Measurements from ENCODE around the gene ADGRV1.

Gene ADGRV1

DNA sequence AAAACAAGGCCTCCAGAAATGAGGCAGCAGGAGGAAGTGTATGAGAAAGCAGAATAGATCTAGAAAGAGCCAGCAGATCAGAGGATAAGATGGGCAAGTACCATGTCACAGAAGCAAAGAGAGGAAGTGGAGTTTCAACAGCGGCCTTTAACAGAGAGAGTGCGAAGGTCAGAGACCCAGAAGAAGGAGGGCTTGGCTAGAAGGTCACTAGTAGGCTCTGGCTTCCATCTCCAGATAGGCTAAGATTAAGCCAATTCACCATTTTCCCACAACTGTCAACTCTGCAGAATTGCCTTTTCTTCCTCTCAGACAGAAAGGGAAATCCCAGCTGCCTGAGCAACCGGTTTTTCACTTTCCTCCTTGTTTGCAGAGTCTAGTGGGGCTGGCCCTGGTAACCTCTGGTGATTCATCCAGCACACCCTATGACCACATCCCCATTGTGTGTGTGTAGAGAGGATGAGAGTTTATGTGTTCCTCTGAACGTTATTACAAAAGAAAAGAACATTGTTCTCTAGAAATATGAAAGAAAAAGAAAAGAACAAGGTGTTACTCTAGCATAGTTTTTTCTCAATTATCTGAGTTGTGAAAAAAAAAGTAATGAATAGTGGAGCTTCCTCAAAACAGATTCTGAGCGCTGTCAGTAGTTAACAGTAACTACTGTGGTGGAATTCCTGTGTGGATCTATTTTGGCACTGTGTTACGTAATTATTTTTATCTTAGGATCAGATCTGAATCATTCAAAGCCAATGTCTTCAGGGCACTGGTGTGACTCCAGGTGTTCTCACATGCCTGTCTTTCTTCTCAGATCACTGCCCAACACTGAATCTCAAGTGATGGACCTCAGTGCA lies 604.2 kb downstream of the ADGRV1 start:
- Mint-ChIP-seq H3K4me1 (peaks cover 15% of the 10 kb centered on the region), H3K4me3 (no peak overlapping the region), H3K27me3 (no peaks in the 10 kb centered on the region), H3K9me3 (no peaks in the 10 kb centered on the region), H3K27ac (ENCODE audit: low read depth) (peak overlapping the region; percentile 48), H3K36me3 (ENCODE audit: insufficient read depth) (no peaks in the 10 kb centered on the region)
- DNase-seq (ENCODE audit: low spot score in 2 of 2) (peak in 1 of 2 donors; percentile 14), ATAC-seq (replicated peaks; ENCODE audit: extremely low read depth, poor library complexity, severe bottlenecking) (peak; percentile 91)

DNA sequence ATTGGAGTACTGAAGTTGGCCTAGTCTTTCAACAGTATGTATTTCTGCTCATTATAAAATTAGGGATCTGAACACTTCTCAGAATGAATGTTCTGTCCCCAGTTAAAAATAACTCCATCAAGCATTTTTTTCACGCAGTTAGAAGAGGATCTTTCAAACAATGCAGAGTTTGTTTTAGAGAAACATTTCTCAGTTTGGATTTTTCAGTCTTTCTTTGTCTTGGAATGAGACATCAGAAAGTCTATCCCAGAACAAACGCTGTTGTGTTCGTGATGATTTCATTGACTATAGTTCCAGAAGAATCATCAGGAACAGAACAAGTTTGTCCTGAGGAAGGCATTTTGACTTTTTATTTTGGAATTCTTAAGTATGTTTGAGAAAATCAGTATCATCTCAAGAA lies 605.8 kb downstream of the ADGRV1 start:
- Mint-ChIP-seq H3K4me1 (peaks cover 15% of the 10 kb centered on the region), H3K4me3 (no peak overlapping the region), H3K36me3 (ENCODE audit: insufficient read depth) (no peaks in the 10 kb centered on the region), H3K27me3 (peaks cover under 1% of the 10 kb centered on the region), H3K9me3 (no peaks in the 10 kb centered on the region), H3K27ac (ENCODE audit: low read depth) (no peak overlapping the region)
- DNase-seq (ENCODE audit: low spot score in 2 of 2) (no peak), ATAC-seq (replicated peaks; ENCODE audit: extremely low read depth, poor library complexity, severe bottlenecking) (no peak)

DNA sequence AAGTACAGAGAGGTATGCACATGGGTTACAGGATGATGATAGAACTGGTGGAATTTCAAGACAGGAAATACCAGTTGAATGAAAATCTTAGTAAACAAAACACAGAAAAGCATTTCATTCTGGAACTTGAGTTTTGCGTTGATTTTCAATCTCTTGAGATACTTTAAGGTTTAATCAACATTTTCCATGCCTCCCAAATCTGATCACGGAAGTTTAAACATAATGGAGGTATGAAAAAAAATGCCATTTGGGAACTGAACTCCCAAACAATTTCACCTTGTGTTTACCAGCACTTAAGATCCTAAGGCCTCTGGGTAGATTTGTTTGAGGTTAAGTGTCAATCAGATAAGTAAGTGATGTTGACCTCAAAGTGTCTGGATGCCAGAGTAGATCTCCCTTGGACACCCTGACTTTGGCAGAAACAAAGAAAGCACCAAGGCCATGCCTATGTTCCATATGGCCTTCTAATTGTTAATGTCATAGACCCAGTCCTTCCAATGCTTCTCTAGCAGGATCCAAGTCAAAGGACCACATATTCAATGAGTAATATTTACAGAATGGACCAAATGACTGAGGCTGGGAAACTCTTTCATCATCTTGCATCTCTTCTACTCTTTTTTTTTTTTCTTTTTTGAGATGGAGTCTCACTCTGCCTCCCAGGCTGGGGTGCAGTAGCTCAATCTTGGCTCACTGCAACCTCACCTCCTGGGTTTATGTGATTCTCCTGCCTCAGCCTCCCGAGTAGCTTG lies 607.6 kb downstream of the ADGRV1 start:
- H3K4me3 Mint-ChIP-seq = no peak overlapping the region
- H3K27ac Mint-ChIP-seq (ENCODE audit: low read depth) = no peak overlapping the region
- H3K4me1 Mint-ChIP-seq = peaks cover 15% of the 10 kb centered on the region
- DNase-seq (ENCODE audit: low spot score in 2 of 2) (no peak), ATAC-seq (replicated peaks; ENCODE audit: extremely low read depth, poor library complexity, severe bottlenecking) (no peak)
- no peaks in the 10 kb centered on the region for H3K9me3 Mint-ChIP-seq
- peaks cover 8% of the 10 kb centered on the region for H3K27me3 Mint-ChIP-seq
- no peaks in the 10 kb centered on the region for H3K36me3 Mint-ChIP-seq (ENCODE audit: insufficient read depth)

DNA sequence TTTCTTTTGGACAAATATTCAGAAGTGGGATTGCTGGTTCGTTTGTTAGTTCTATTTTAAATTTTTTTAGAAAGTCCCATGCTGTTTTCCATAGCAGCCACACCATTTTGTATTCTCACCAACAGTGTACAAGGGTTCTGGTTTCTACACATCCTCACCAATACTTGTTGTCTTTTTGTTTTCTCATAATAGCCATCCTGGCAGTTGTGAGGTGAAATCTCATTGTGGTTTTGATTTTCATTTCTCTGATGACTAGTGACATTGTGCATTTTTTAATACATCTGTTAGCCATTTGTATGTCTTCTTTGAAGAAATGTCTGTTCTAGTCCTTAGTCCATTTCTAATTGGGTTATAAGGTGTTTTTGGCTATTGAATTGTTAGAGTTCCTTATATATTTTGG lies 610.3 kb downstream of the ADGRV1 start:
- Mint-ChIP-seq H3K9me3 (no peaks in the 10 kb centered on the region), H3K27ac (ENCODE audit: low read depth) (no peak overlapping the region), H3K27me3 (peaks cover 17% of the 10 kb centered on the region), H3K36me3 (ENCODE audit: insufficient read depth) (no peaks in the 10 kb centered on the region), H3K4me3 (no peak overlapping the region), H3K4me1 (no peaks in the 10 kb centered on the region)
- DNase-seq (ENCODE audit: low spot score in 2 of 2) (no peak), ATAC-seq (replicated peaks; ENCODE audit: extremely low read depth, poor library complexity, severe bottlenecking) (no peak)

DNA sequence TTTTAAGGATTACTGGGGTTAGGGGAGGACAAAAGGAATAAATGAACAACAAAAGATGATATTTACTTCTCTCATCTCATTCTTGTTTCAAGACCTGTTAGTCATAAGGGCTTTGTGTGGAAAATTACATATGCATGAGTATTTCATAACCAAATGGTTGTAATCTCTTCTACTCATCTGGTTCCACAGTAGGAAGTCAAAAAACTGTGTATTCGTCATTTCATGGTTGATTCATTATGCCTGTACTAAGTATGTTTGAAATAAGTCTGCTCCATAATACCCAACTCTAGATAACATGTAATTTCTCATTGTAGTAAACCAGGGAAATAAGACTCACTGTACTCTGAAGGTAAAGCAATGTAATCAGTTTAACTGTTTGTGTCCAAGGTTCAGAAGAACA lies 611.7 kb downstream of the ADGRV1 start:
- Mint-ChIP-seq H3K27me3 (peaks cover 17% of the 10 kb centered on the region), H3K9me3 (no peaks in the 10 kb centered on the region), H3K4me1 (no peaks in the 10 kb centered on the region)

DNA sequence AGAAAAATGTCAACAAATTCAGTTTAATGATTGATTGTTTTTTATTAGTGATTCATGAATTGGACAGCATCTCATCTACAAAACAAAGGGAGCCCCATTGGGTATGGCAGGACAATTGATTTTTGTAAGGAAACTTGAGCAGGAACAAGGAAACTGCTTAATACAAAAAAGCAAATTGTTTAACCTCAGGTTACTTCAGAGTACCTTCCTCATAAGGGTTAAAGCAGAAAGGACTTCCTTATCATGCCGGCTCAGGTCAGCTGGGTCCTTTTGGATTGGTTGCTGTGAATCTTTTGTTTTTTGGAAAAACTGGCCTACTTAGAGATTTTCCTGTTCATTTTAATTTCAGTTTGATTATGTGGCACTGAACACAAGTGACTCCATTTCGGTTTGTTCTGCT lies 612.7 kb downstream of the ADGRV1 start:
- Mint-ChIP-seq H3K9me3 (no peaks in the 10 kb centered on the region), H3K36me3 (ENCODE audit: insufficient read depth) (no peaks in the 10 kb centered on the region), H3K4me3 (no peak overlapping the region), H3K27me3 (peaks cover 18% of the 10 kb centered on the region), H3K4me1 (no peaks in the 10 kb centered on the region), H3K27ac (ENCODE audit: low read depth) (no peak overlapping the region)
- no peak for DNase-seq (ENCODE audit: low spot score in 2 of 2)
- ATAC-seq (replicated peaks; ENCODE audit: extremely low read depth, poor library complexity, severe bottlenecking) = no peak

More for the DNA sequence above, 611.7 kb downstream of the ADGRV1 start:
- DNase-seq (ENCODE audit: low spot score in 2 of 2) = no peak
- Mint-ChIP-seq H3K36me3 (ENCODE audit: insufficient read depth) (no peaks in the 10 kb centered on the region), H3K27ac (ENCODE audit: low read depth) (no peak overlapping the region), H3K4me3 (no peak overlapping the region)
- ATAC-seq (replicated peaks; ENCODE audit: extremely low read depth, poor library complexity, severe bottlenecking) = no peak

DNA sequence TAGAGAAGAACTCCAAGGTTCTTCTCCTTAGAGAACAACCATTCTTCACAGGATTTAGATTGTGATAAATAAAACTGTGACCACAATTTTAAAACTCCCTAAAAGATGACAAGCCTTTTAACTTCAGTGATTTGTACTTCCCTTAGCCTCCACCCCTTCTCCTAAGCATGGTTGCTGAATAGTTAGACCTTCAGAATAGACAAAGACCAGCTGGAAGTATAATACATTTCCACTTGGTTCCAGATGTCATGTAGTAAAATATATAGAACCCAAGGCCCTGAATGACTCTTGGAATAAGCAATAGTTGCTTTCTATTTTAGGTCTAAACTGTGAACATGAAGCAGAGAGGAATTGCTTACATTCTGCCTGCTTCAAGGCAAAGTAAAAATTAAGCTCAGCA lies 615.8 kb downstream of the ADGRV1 start:
- H3K4me1 Mint-ChIP-seq = no peaks in the 10 kb centered on the region
- peaks cover 37% of the 10 kb centered on the region for H3K27me3 Mint-ChIP-seq
- DNase-seq (ENCODE audit: low spot score in 2 of 2) = no peak
- no peak overlapping the region for H3K4me3 Mint-ChIP-seq
- no peaks in the 10 kb centered on the region for H3K9me3 Mint-ChIP-seq
- ATAC-seq (replicated peaks; ENCODE audit: extremely low read depth, poor library complexity, severe bottlenecking) = no peak
- no peaks in the 10 kb centered on the region for H3K36me3 Mint-ChIP-seq (ENCODE audit: insufficient read depth)
- H3K27ac Mint-ChIP-seq (ENCODE audit: low read depth) = no peak overlapping the region

DNA sequence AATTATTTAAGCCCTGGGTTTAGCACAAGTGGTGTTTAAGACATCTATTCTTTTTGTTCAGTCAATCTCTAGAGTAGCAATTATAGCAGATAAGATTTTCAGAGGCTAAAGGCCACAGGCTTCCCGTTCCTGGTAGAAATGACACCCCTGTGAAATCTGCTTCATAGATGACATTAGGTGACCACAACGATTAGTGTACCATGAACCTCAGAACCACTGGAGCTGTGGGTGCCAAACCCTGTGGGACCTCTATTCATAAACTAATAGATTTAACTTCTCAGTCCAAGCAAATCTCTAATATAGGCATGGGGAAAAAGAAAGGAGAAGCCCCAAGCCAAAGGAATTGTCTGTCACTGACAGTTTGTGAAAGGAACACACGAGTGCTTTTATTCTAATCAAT lies 617.1 kb downstream of the ADGRV1 start:
- Mint-ChIP-seq H3K27me3 (peaks cover 29% of the 10 kb centered on the region), H3K36me3 (ENCODE audit: insufficient read depth) (no peaks in the 10 kb centered on the region), H3K4me1 (no peaks in the 10 kb centered on the region), H3K27ac (ENCODE audit: low read depth) (no peak overlapping the region), H3K9me3 (no peaks in the 10 kb centered on the region), H3K4me3 (no peak overlapping the region)
- ATAC-seq (replicated peaks; ENCODE audit: extremely low read depth, poor library complexity, severe bottlenecking) = no peak
- DNase-seq (ENCODE audit: low spot score in 2 of 2) = no peak

DNA sequence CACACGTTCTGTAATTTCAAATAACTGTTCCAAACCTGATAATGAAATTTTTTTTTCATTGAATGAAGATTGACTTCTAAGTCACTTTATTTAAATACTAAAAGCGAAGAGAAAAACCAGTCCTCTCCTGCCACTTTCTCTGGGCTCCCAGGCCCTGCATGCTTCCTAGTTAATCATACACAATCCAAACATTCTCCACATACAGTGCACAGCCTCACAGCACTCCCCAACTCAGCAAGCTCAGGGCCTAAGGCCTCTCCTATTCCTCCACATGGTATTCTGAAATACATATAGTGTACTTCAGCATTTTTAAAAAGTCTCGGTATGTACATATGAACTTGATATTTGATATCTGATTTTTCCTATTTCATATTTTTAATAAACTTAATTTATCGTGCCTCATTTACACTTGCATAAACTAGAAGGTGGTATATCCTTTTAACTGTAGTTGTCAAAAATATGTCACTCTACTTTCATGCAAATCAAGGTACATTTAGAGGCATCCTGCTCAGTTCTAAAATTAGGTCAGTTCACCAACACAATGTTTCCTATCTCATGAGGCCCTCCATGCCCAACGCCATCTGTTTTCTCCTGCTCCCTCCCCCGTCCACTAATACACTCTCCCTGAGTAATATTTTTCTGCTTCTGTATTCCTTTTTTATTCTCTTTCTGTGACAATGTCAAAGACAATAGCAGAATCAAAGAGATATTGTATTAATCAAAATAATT lies 617.9 kb downstream of the ADGRV1 start:
- no peaks in the 10 kb centered on the region for H3K36me3 Mint-ChIP-seq (ENCODE audit: insufficient read depth)
- no peak for ATAC-seq (replicated peaks; ENCODE audit: extremely low read depth, poor library complexity, severe bottlenecking)
- no peaks in the 10 kb centered on the region for H3K4me1 Mint-ChIP-seq
- no peak overlapping the region for H3K27ac Mint-ChIP-seq (ENCODE audit: low read depth)
- H3K9me3 Mint-ChIP-seq = no peaks in the 10 kb centered on the region
- no peak for DNase-seq (ENCODE audit: low spot score in 2 of 2)
- no peak overlapping the region for H3K4me3 Mint-ChIP-seq
- peaks cover 29% of the 10 kb centered on the region for H3K27me3 Mint-ChIP-seq

DNA sequence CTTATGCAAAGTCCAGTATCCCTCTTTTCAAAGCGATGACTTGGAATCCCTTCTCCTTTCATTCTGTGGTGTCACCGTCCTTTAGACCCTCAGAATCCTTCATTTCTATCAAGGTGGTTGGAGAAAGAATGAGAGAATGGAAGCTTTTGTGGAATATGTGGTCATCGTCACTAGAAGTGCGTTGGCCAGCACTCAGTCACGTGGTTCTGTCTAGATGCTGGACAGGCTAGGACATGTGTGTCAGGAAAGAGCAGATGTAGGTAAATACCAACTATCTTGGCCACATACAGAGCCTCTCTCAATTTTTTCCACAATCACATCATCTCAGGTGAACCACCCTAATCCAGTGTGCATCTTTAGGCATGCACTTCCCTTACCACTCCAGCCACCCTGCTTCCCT lies 618.5 kb downstream of the ADGRV1 start:
- Mint-ChIP-seq H3K4me3 (no peak overlapping the region), H3K9me3 (no peaks in the 10 kb centered on the region), H3K36me3 (ENCODE audit: insufficient read depth) (no peaks in the 10 kb centered on the region), H3K27ac (ENCODE audit: low read depth) (no peak overlapping the region), H3K4me1 (no peaks in the 10 kb centered on the region), H3K27me3 (peaks cover 29% of the 10 kb centered on the region)
- ATAC-seq (replicated peaks; ENCODE audit: extremely low read depth, poor library complexity, severe bottlenecking) = no peak
- no peak for DNase-seq (ENCODE audit: low spot score in 2 of 2)

DNA sequence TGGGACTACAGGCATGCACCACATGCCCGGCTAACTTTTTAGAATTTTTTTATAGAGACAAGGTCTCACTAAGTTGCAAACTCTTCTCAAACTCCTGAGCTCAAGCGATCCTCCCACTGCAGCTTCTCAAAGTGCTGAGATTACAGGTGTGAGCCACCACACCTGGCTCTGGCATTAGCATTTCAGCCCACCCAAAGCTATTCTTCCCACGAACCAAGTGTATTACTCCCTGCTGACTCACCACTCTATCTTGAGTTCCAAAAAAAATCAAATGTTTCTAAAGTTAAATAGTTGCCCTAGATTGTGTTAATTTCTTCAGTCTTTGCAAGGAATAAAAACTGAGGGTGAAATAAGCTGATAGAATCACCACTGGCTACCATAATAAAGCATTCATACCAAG lies 619.0 kb downstream of the ADGRV1 start:
- DNase-seq (ENCODE audit: low spot score in 2 of 2) = no peak
- Mint-ChIP-seq H3K27me3 (peaks cover 26% of the 10 kb centered on the region), H3K36me3 (ENCODE audit: insufficient read depth) (no peaks in the 10 kb centered on the region), H3K4me3 (no peak overlapping the region), H3K27ac (ENCODE audit: low read depth) (no peak overlapping the region), H3K9me3 (no peaks in the 10 kb centered on the region), H3K4me1 (no peaks in the 10 kb centered on the region)
- ATAC-seq (replicated peaks; ENCODE audit: extremely low read depth, poor library complexity, severe bottlenecking) = no peak

DNA sequence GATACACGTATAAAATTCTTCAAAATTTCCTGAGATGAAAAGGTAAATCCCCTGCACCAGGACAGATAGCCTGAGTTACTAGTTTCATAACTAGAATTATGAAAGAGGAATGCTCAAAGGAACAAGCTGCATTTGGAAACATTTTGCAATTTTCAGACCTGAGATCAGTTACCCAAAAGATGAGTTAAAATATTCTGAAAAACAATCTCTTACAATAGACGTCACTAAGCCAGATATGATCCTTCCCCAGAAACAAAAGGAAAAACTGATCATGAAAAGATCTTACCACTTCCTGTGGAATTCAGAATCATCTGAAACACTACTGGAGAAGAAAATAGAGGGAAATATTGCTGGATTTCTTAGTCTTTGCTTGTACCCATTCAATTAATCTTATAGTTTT lies 619.9 kb downstream of the ADGRV1 start:
- DNase-seq (ENCODE audit: low spot score in 2 of 2) (no peak), ATAC-seq (replicated peaks; ENCODE audit: extremely low read depth, poor library complexity, severe bottlenecking) (no peak)
- no peak overlapping the region for H3K27ac Mint-ChIP-seq (ENCODE audit: low read depth)
- no peaks in the 10 kb centered on the region for H3K4me1 Mint-ChIP-seq
- H3K27me3 Mint-ChIP-seq = peaks cover 20% of the 10 kb centered on the region
- H3K36me3 Mint-ChIP-seq (ENCODE audit: insufficient read depth) = no peaks in the 10 kb centered on the region
- H3K4me3 Mint-ChIP-seq = no peak overlapping the region
- no peaks in the 10 kb centered on the region for H3K9me3 Mint-ChIP-seq

All from central memory CD8-positive, alpha-beta T cell (primary cell).